Erythroblast (primary cell): Measurements from ENCODE around the gene MYLK.

ENCODE experiments used
- GATA1 ChIP-seq: IDR thresholded peaks from 2 replicates; pipeline ENCODE4 v1.6.1; 2011; ENCODE audit warnings: low read depth, mild to moderate bottlenecking, control low read depth, low read length, moderate library complexity
- POLR2A ChIP-seq: IDR thresholded peaks from 2 replicates; pipeline ENCODE4 v1.6.1; 2011; ENCODE audit warnings: mild to moderate bottlenecking, low read length

GRCh38 chr3:123656691-123657090 lies 227.4 kb downstream of the MYLK start:
- TF ChIP-seq POLR2A (no peak), GATA1 (no peak)
